GM12878 (cell line): Measurements from ENCODE around the gene EBP. TPM values are rescaled to one million over a fixed set of nuclear protein-coding genes. Genes with fewer than 3 reads are reported as not detected.

ENCODE experiments used
- ATAC-seq: fragments of 200-7000 bp; cut with Tn5 transposase; 3 replicates; pipeline ENCODE4 v1.9.1; 2020; ENCODE audit warnings: mild to moderate bottlenecking, moderate library complexity
- BruUV-seq: library from RNA; stranded (reverse); fragments of 400-500 nt; replicated peaks from 2 replicates; lab custom pipeline; 2021; lab: Mats Ljungman, UMichigan
- CTCF ChIA-PET: fragments of 300-600 bp; sonication (Branson Sonifier 250); formaldehyde crosslinking; extraction: SDS; loops from one replicate; lab custom pipeline; 2021; ENCODE audit warnings: inconsistent platforms; lab: Yijun Ruan, JAX
- POLR2A ChIA-PET: fragments of 350-600 bp; formaldehyde crosslinking; extraction: SDS; loops from one replicate; lab custom pipeline; 2021; ENCODE audit warnings: inconsistent platforms; lab: Charles Lee
- RAD21 ChIA-PET: fragments of 300-600 bp; sonication (Branson Sonifier 250); formaldehyde crosslinking; loops from one replicate; lab custom pipeline; 2023; ENCODE audit warnings: antibody characterized with exemption; ENCODE audit not compliant: unreplicated experiment; lab: Charles Lee
- SMC1A ChIA-PET: fragments of 300-600 bp; sonication (Branson Sonifier 250); formaldehyde crosslinking; loops from one replicate; lab custom pipeline; 2023; ENCODE audit not compliant: unreplicated experiment, uncharacterized antibody; lab: Charles Lee
- DNase-seq: peaks from one replicate; pipeline ENCODE4 v3.0.0-alpha.2; 2011; ENCODE audit warnings: low read depth, low spot score
- FAIRE-seq: peaks from 3 replicates; lab custom pipeline; 2011; peaks lifted over from hg19 to GRCh38; lab: Jason Lieb, UNC
- H2AFZ ChIP-seq: 2 replicates; pipeline ENCODE4 v1.6.0; 2011; ENCODE audit warnings: low read depth, low read length, control low read depth; ENCODE audit not compliant: control insufficient read depth
- H3K27ac ChIP-seq: 2 replicates; pipeline ENCODE4 v1.5.1; 2011; ENCODE audit warnings: control low read depth; ENCODE audit not compliant: control insufficient read depth, insufficient read depth
- H3K27me3 ChIP-seq, 2 experiments: replicated peaks in 1 of 2; 2 replicates each; pipeline versions ENCODE4 v1.6.0 to v1.6.1; 2011; ENCODE audit warnings: low read length in 1 of 2; ENCODE audit not compliant: control insufficient read depth in 2 of 2, insufficient read depth in 2 of 2
- H3K36me3 ChIP-seq, 2 experiments: 2 replicates each; pipeline ENCODE4 v1.5.1; 2011; ENCODE audit warnings: low read length in 1 of 2; ENCODE audit not compliant: control insufficient read depth in 2 of 2, insufficient read depth in 2 of 2
- H3K4me1 ChIP-seq: 2 replicates; pipeline ENCODE4 v1.6.1; 2011; ENCODE audit warnings: mild to moderate bottlenecking, low read length, moderate library complexity, mixed read lengths; ENCODE audit not compliant: control insufficient read depth, insufficient read depth
- H3K4me2 ChIP-seq: 2 replicates; pipeline ENCODE4 v1.6.0; 2011; ENCODE audit warnings: control low read depth; ENCODE audit not compliant: control insufficient read depth, insufficient read depth
- H3K4me3 ChIP-seq: fragments of 200-600 bp; sonication (generic); 2 replicates; pipeline ENCODE4 v1.5.1; 2016
- H3K79me2 ChIP-seq: 2 replicates; pipeline ENCODE4 v1.6.0; 2011; ENCODE audit warnings: low read length; ENCODE audit not compliant: control insufficient read depth, insufficient read depth
- H3K9ac ChIP-seq: 2 replicates; pipeline ENCODE4 v1.8.0; 2011; ENCODE audit warnings: low read length, control low read depth, mixed read lengths; ENCODE audit not compliant: control insufficient read depth, insufficient read depth
- H3K9me3 ChIP-seq: replicated peaks from 3 replicates; pipeline ENCODE4 v1.5.1; 2011; ENCODE audit warnings: mild to moderate bottlenecking, low read length; ENCODE audit not compliant: control insufficient read depth, insufficient read depth
- H4K20me1 ChIP-seq: 2 replicates; pipeline ENCODE4 v1.6.0; 2011; ENCODE audit not compliant: control insufficient read depth, insufficient read depth
- ASH2L ChIP-seq: fragments of 300-600, 200-600 bp; sonication (generic); IDR thresholded peaks from 2 replicates; pipeline ENCODE4 v1.6.1; 2017; ENCODE audit warnings: low read depth, mild to moderate bottlenecking, borderline replicate concordance
- BCL3 ChIP-seq: IDR thresholded peaks from 2 replicates; pipeline ENCODE4 v1.6.1; 2011; ENCODE audit warnings: borderline replicate concordance, low read depth, mild to moderate bottlenecking, moderate library complexity, low read length; ENCODE audit not compliant: insufficient read depth, poor library complexity, severe bottlenecking
- BRCA1 ChIP-seq: IDR thresholded peaks from 2 replicates; pipeline ENCODE4 v1.6.1; 2011; ENCODE audit warnings: low read depth, low read length, improper control_type of control experiment
- CHD2 ChIP-seq: IDR thresholded peaks from 2 replicates; pipeline ENCODE4 v1.6.1; 2011; ENCODE audit warnings: low read depth, low read length, improper control_type of control experiment, borderline replicate concordance
- E2F8 ChIP-seq: fragments of 450-650 bp; IDR thresholded peaks from 2 replicates; pipeline ENCODE4 v1.6.1; 2018; ENCODE audit warnings: mild to moderate bottlenecking, low read depth, moderate library complexity; ENCODE audit not compliant: partially characterized antibody
- ELK1 ChIP-seq: IDR thresholded peaks from 2 replicates; pipeline ENCODE4 v1.6.1; 2012; ENCODE audit warnings: low read depth, low read length, improper control_type of control experiment
- FOS ChIP-seq: IDR thresholded peaks from 3 replicates; pipeline ENCODE4 v1.6.1; 2011; ENCODE audit warnings: borderline replicate concordance; ENCODE audit not compliant: insufficient read length; ENCODE audit errors: extremely low read depth
- HDAC6 ChIP-seq: fragments of 200-600 bp; sonication (generic); IDR thresholded peaks from one replicate; pipeline ENCODE4 v1.8.0; 2017; ENCODE audit warnings: antibody characterized with exemption; ENCODE audit not compliant: unreplicated experiment
- KAT2A ChIP-seq: conservative IDR thresholded peaks from 2 replicates; pipeline ENCODE4 v1.6.1; 2011; ENCODE audit warnings: low read depth, low read length; ENCODE audit not compliant: control insufficient read depth
- PML ChIP-seq: IDR thresholded peaks from 2 replicates; pipeline ENCODE4 v1.6.1; 2012; ENCODE audit warnings: low read length, inconsistent platforms
- POLR2AphosphoS5 ChIP-seq: IDR thresholded peaks from 2 replicates; pipeline ENCODE4 v1.6.1; 2011; ENCODE audit warnings: mild to moderate bottlenecking, low read length, inconsistent platforms
- SIN3A ChIP-seq: IDR thresholded peaks from 2 replicates; pipeline ENCODE4 v1.6.1; 2012; ENCODE audit warnings: low read depth, low read length, improper control_type of control experiment
- TARDBP ChIP-seq: IDR thresholded peaks from 2 replicates; pipeline ENCODE4 v1.6.1; 2016; ENCODE audit warnings: borderline replicate concordance
- USF1 ChIP-seq: IDR thresholded peaks from 2 replicates; pipeline ENCODE4 v1.6.1; 2011; ENCODE audit warnings: borderline replicate concordance, low read depth, mild to moderate bottlenecking, moderate library complexity, mixed read lengths, low read length; ENCODE audit not compliant: insufficient read depth; ENCODE audit errors: extremely low read length
- ZNF207 ChIP-seq: fragments of 450-650 bp; IDR thresholded peaks from 2 replicates; pipeline ENCODE4 v1.6.1; 2014; ENCODE audit warnings: antibody characterized with exemption, mild to moderate bottlenecking, borderline replicate concordance
- WGBS: methylation state at CpG from one replicate; pipeline ENCODE4 v1.1.6; 2016; ENCODE audit warnings: low lambda C conversion rate; ENCODE audit not compliant: insufficient replicate concordance, insufficient coverage; ENCODE audit errors: missing lambda C conversion rate; 5-methylcytosine and 5-hydroxymethylcytosine counted together
- in situ Hi-C: fragments of 300-500 bp; cut with MboI; formaldehyde crosslinking; loops from 9 replicates; pipeline ENCODE4 v1.14.3; 2018; ENCODE audit warnings: mixed read lengths
- intact Hi-C: fragments of 100-400 bp; cut with micrococcal nuclease; formaldehyde crosslinking; loops from one replicate; pipeline ENCODE4 v1.14.2; 2022; ENCODE audit not compliant: unreplicated experiment
- polyA plus RNA-seq, 11 experiments: library from polyadenylated mRNA; depleted of rRNA in 4 of 11; unstranded in 6 of 11; stranded (reverse) in 5 of 11; fragments of >200 nt; fragmentation: Nextera tagmentation in 4 of 11; fragmentation: Illumina TruSeq in 1 of 11; extraction: Ambion mirVana in 4 of 11; extraction: Trizol in 1 of 11; gene quantifications; 1 replicate in 1 of 11; 2 replicates in 10 of 11; pipeline versions ENCODE4 v1.2.1 to v1.2.3, GENCODE V29; 2011 to 2016; ENCODE audit warnings: inconsistent platforms in 2 of 11, missing spikeins in 2 of 11, low read depth in 1 of 11
- total RNA-seq, 4 experiments: library from RNA; depleted of rRNA in 3 of 4; stranded (reverse); fragments of >200 nt in 3 of 4; fragmentation: Illumina TruSeq in 1 of 4; extraction: Trizol in 1 of 4; gene quantifications; 2 replicates each; pipeline versions ENCODE4 v1.2.1 to v1.2.3, GENCODE V29; 2013 to 2021

EBP gene
- total and polyA plus RNA-seq, 10 of the 15 experiments (the other 5 are each of a cell fraction or from before 2014, with no cell fraction given): 125 to 628 (median 180) TPM

GRCh38 chrX:48512371-48512935, 9.2 kb upstream of the EBP start (continued):
- no peak for TF ChIP-seq BCL3
- TF ChIP-seq PML: no peak

GRCh38 chrX:48513670-48514069, 7.9 kb upstream of the EBP start:
- ChIA-PET CTCF (interaction anchor here (0.9 kb wide), 1 partner anchor 26 kb away, joined by 3 read pairs; the partner anchor contains the start of gene TBC1D25), RAD21 (no interaction called here), POLR2A (no interaction called here), SMC1A (interaction anchor here (0.6 kb wide), 1 partner anchor 17 kb away, joined by 3 read pairs; no protein-coding TSS in a partner anchor)
- H3K4me3 ChIP-seq: no peak overlapping the region
- no peak overlapping the region for H3K4me2 ChIP-seq
- FAIRE-seq: no peak
- no peak overlapping the region for H3K27ac ChIP-seq
- ATAC-seq: no peak
- no peaks in the 10 kb centered on the region for H3K79me2 ChIP-seq
- no peak overlapping the region for H3K9ac ChIP-seq
- WGBS: 60% methylated on average over 4 of the region's 4 CpGs
- no peaks in the 10 kb centered on the region for H4K20me1 ChIP-seq
- no TSS peak for BruUV-seq
- intact Hi-C loops: no loop called here
- H3K9me3 ChIP-seq: no peaks in the 10 kb centered on the region
- H3K36me3 ChIP-seq: no peaks in the 10 kb centered on the region
- H3K27me3 ChIP-seq: no peaks in the 10 kb centered on the region
- no peak overlapping the region for H2AFZ ChIP-seq
- H3K4me1 ChIP-seq: no peaks in the 10 kb centered on the region
- DNase-seq: no peak
- in situ Hi-C loops: no loop called here
- TF ChIP-seq E2F8: no peak
- no peak for TF ChIP-seq TARDBP
- no peak for TF ChIP-seq CHD2
- no peak for TF ChIP-seq SIN3A
- TF ChIP-seq ELK1: no peak
- no peak for TF ChIP-seq BRCA1
- TF ChIP-seq KAT2A: no peak
- TF ChIP-seq POLR2AphosphoS5: no peak
- no peak for TF ChIP-seq ASH2L
- TF ChIP-seq FOS: no peak
- no peak for TF ChIP-seq ZNF207
- TF ChIP-seq USF1: no peak
- no peak for TF ChIP-seq HDAC6
